ENCODE results near the gene REN.

REN gene

DNA sequence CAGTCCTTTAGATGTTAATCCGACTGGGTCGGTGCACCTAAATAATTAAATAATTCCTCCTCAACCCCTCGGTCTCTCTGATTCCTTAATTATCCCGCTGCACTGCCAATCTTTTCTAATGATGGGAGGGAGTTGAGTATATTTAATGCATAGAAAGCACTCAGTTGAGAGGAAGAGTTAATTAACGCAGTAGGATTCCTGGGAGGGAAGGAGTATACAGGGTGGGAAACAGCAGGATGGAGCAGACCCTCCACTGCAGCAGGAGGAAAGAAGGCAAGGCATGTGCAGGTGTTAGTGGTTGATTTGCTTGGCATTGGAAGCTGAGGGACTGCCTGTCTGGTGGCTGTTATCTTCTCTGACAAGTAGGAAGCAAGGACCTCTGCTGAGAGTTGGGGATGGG lies 9.9 kb upstream of the REN start:
- Histone ChIP-seq H4K91ac (ENCODE audit: low read length) (no peak overlapping the region), H2BK5ac (ENCODE audit: low read depth, low read length, poor library complexity, severe bottlenecking) (no peak overlapping the region), H3K14ac (ENCODE audit: low read length in 2 of 2) (no peak overlapping the region), H2BK120ac (ENCODE audit: low read depth, low read length) (no peak overlapping the region), H3K9ac (ENCODE audit: low read length) (no peak overlapping the region), H2BK15ac (ENCODE audit: low read depth, poor library complexity, severe bottlenecking) (no peak overlapping the region), H3K18ac (ENCODE audit: low read depth in 1 of 2, low read length in 2 of 2) (no peak overlapping the region), H3K9me3 (ENCODE audit: control insufficient read depth, low read length) (no peaks in the 10 kb centered on the region), H3K27ac (ENCODE audit: low read length, poor library complexity, severe bottlenecking) (no peak overlapping the region), H2BK12ac (ENCODE audit: low read length in 2 of 2) (no peak overlapping the region), H2AK5ac (ENCODE audit: low read length, severe bottlenecking) (no peak overlapping the region), H3K4me1 (ENCODE audit: control insufficient read depth, insufficient read depth, low read depth, low read length) (no peaks in the 10 kb centered on the region), H3K79me1 (replicated peaks; ENCODE audit: low read length, poor library complexity, severe bottlenecking) (no peaks in the 10 kb centered on the region), H3K27me3 (ENCODE audit: control insufficient read depth in 1 of 2, insufficient read depth in 1 of 2, low read length in 2 of 2) (peaks cover 60 to 62% of the 10 kb centered on the region in 2 experiments), H3K4me3 (ENCODE audit: insufficient read depth in 1 of 2, low read depth in 1 of 2, low read length in 2 of 2) (no peak overlapping the region), H4K8ac (ENCODE audit: low read length) (no peak overlapping the region), H2AFZ (ENCODE audit: low read depth, low read length) (no peak overlapping the region), H3K23ac (ENCODE audit: low read length in 2 of 2) (no peak overlapping the region), H3K4ac (ENCODE audit: low read depth in 1 of 2, low read length in 2 of 2) (no peak overlapping the region), H3K36me3 (ENCODE audit: control insufficient read depth in 1 of 2, insufficient read depth in 2 of 2, low read depth in 1 of 2, low read length in 2 of 2) (no peaks in the 10 kb centered on the region), H3K4me2 (ENCODE audit: low read length, poor library complexity, severe bottlenecking) (no peak overlapping the region)
- WGBS = 96% methylated on average over 2 of the region's 5 CpGs
- no peak for DNase-seq

DNA sequence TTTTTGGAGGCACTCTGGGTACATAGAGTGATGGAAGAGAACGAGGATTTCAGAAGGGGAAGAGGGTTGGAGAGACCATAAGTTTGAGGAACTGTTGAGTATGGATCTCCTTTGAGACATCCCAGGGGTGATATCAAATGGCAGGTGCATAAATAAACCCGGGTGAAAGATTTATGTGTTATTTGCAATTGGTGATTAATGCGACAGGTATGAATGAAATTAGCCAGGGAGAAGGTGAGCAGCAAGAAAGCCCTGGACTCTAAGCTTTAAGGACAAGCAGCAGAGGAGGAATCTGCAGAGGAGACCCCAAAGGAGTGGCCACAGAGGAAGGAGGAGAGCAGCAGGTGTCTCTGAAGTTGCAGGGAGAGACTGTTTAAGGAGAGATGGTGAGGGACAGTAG lies 8.8 kb upstream of the REN start:
- no peak overlapping the region for H2BK120ac ChIP-seq (ENCODE audit: low read depth, low read length)
- no peak overlapping the region for H3K4me2 ChIP-seq (ENCODE audit: low read length, poor library complexity, severe bottlenecking)
- H3K27me3 ChIP-seq (ENCODE audit: control insufficient read depth in 1 of 2, insufficient read depth in 1 of 2, low read length in 2 of 2) = peaks cover 51 to 52% of the 10 kb centered on the region in 2 experiments
- no peaks in the 10 kb centered on the region for H3K36me3 ChIP-seq (ENCODE audit: control insufficient read depth in 1 of 2, insufficient read depth in 2 of 2, low read depth in 1 of 2, low read length in 2 of 2)
- no peaks in the 10 kb centered on the region for H3K4me1 ChIP-seq (ENCODE audit: control insufficient read depth, insufficient read depth, low read depth, low read length)
- H2BK12ac ChIP-seq (ENCODE audit: low read length in 2 of 2) = no peak overlapping the region
- DNase-seq = no peak
- H3K4ac ChIP-seq (ENCODE audit: low read depth in 1 of 2, low read length in 2 of 2) = no peak overlapping the region
- no peak overlapping the region for H3K18ac ChIP-seq (ENCODE audit: low read depth in 1 of 2, low read length in 2 of 2)
- H2BK5ac ChIP-seq (ENCODE audit: low read depth, low read length, poor library complexity, severe bottlenecking) = no peak overlapping the region
- no peak overlapping the region for H3K14ac ChIP-seq (ENCODE audit: low read length in 2 of 2)
- WGBS = 78% methylated on average over 3 of the region's 3 CpGs
- H2BK15ac ChIP-seq (ENCODE audit: low read depth, poor library complexity, severe bottlenecking) = no peak overlapping the region
- no peak overlapping the region for H4K91ac ChIP-seq (ENCODE audit: low read length)
- no peaks in the 10 kb centered on the region for H3K79me1 ChIP-seq (replicated peaks; ENCODE audit: low read length, poor library complexity, severe bottlenecking)
- peaks cover 2% of the 10 kb centered on the region for H3K9me3 ChIP-seq (ENCODE audit: control insufficient read depth, low read length)
- H2AK5ac ChIP-seq (ENCODE audit: low read length, severe bottlenecking) = no peak overlapping the region
- no peak overlapping the region for H3K9ac ChIP-seq (ENCODE audit: low read length)
- no peak overlapping the region for H2AFZ ChIP-seq (ENCODE audit: low read depth, low read length)
- H3K23ac ChIP-seq (ENCODE audit: low read length in 2 of 2) = no peak overlapping the region
- H3K4me3 ChIP-seq (ENCODE audit: insufficient read depth in 1 of 2, low read depth in 1 of 2, low read length in 2 of 2) = no peak overlapping the region
- H4K8ac ChIP-seq (ENCODE audit: low read length) = no peak overlapping the region
- H3K27ac ChIP-seq (ENCODE audit: low read length, poor library complexity, severe bottlenecking) = no peak overlapping the region

DNA sequence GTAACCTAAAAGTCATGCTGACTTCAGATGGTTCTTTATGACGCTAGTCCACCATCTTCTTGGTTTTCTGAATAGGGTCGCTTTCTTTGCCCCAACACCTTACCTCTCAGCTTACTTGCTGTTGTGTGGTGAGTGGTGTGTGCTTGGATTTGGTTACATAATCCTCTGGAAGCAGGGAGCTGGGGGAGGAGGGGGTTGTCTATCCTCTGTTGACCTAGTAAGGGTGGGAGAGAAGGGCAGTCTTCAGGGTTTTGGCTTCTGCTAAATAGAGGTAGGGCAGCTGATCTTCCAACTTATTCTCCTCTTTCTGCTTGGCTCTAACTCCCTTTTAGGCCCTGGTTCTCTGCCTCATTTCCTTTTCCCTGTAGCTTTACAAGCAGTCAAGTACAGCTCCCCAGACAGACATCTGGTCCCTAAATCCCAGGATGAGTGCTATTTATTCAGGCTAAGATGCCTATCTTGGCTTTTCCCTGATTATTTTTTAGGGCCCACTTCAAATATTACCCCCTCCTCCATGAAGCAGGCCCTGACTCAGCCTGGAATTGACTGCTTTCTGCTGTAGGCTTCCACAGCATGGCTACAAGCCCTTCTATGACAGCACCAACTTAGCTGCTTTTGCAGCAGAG lies 6.4 kb upstream of the REN start:
- Histone ChIP-seq H3K9ac (ENCODE audit: low read length) (no peak overlapping the region), H3K4me3 (ENCODE audit: insufficient read depth in 1 of 2, low read depth in 1 of 2, low read length in 2 of 2) (no peak overlapping the region), H3K4me2 (ENCODE audit: low read length, poor library complexity, severe bottlenecking) (no peak overlapping the region), H2BK15ac (ENCODE audit: low read depth, poor library complexity, severe bottlenecking) (peak overlapping the region; percentile 6), H2AFZ (ENCODE audit: low read depth, low read length) (no peak overlapping the region), H4K8ac (ENCODE audit: low read length) (no peak overlapping the region), H2BK12ac (ENCODE audit: low read length in 2 of 2) (no peak overlapping the region), H2AK5ac (ENCODE audit: low read length, severe bottlenecking) (no peak overlapping the region), H2BK5ac (ENCODE audit: low read depth, low read length, poor library complexity, severe bottlenecking) (no peak overlapping the region), H3K4me1 (ENCODE audit: control insufficient read depth, insufficient read depth, low read depth, low read length) (no peaks in the 10 kb centered on the region), H3K36me3 (ENCODE audit: control insufficient read depth in 1 of 2, insufficient read depth in 2 of 2, low read depth in 1 of 2, low read length in 2 of 2) (no peaks in the 10 kb centered on the region), H4K91ac (ENCODE audit: low read length) (no peak overlapping the region), H3K79me1 (replicated peaks; ENCODE audit: low read length, poor library complexity, severe bottlenecking) (no peaks in the 10 kb centered on the region), H3K18ac (ENCODE audit: low read depth in 1 of 2, low read length in 2 of 2) (no peak overlapping the region), H3K27me3 (ENCODE audit: control insufficient read depth in 1 of 2, insufficient read depth in 1 of 2, low read length in 2 of 2) (peaks cover 29% of the 10 kb centered on the region in 2 experiments), H2BK120ac (ENCODE audit: low read depth, low read length) (no peak overlapping the region), H3K4ac (ENCODE audit: low read depth in 1 of 2, low read length in 2 of 2) (no peak overlapping the region), H3K27ac (ENCODE audit: low read length, poor library complexity, severe bottlenecking) (no peak overlapping the region), H3K14ac (ENCODE audit: low read length in 2 of 2) (no peak overlapping the region), H3K23ac (ENCODE audit: low read length in 2 of 2) (no peak overlapping the region), H3K9me3 (ENCODE audit: control insufficient read depth, low read length) (peaks cover 13% of the 10 kb centered on the region)
- WGBS = 80% methylated on average over 1 of the region's 2 CpGs
- no peak for DNase-seq

DNA sequence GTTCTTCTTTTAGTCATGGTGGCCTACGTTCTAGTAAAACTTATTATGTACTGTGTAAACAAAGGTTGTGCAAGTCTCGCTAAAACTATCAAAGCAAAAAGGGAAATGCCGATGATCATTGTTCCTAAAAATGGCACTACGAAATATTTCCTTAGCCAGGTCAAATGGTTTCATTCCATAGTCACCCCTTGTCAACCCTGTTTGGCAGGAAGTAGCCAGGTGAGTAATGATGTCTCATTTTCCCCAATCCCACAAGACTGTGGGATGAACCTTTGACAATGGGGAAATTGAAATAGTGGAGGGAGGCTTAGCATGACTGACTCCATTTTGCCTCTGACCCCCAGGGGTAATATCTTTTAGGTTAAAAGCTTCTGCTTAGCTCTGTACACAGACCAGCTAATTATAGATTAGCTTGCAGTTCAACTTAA lies 5.6 kb upstream of the REN start:
- Histone ChIP-seq H3K14ac (ENCODE audit: low read length in 2 of 2) (no peak overlapping the region), H3K4me1 (ENCODE audit: control insufficient read depth, insufficient read depth, low read depth, low read length) (no peaks in the 10 kb centered on the region), H2AK5ac (ENCODE audit: low read length, severe bottlenecking) (no peak overlapping the region), H3K9me3 (ENCODE audit: control insufficient read depth, low read length) (peaks cover 13% of the 10 kb centered on the region), H4K91ac (ENCODE audit: low read length) (no peak overlapping the region), H3K36me3 (ENCODE audit: control insufficient read depth in 1 of 2, insufficient read depth in 2 of 2, low read depth in 1 of 2, low read length in 2 of 2) (no peaks in the 10 kb centered on the region), H3K18ac (ENCODE audit: low read depth in 1 of 2, low read length in 2 of 2) (no peak overlapping the region), H2BK5ac (ENCODE audit: low read depth, low read length, poor library complexity, severe bottlenecking) (no peak overlapping the region), H3K79me1 (replicated peaks; ENCODE audit: low read length, poor library complexity, severe bottlenecking) (no peaks in the 10 kb centered on the region), H3K9ac (ENCODE audit: low read length) (no peak overlapping the region), H3K4ac (ENCODE audit: low read depth in 1 of 2, low read length in 2 of 2) (no peak overlapping the region), H3K4me2 (ENCODE audit: low read length, poor library complexity, severe bottlenecking) (no peak overlapping the region), H3K27ac (ENCODE audit: low read length, poor library complexity, severe bottlenecking) (no peak overlapping the region), H2BK120ac (ENCODE audit: low read depth, low read length) (no peak overlapping the region), H2AFZ (ENCODE audit: low read depth, low read length) (no peak overlapping the region), H3K4me3 (ENCODE audit: insufficient read depth in 1 of 2, low read depth in 1 of 2, low read length in 2 of 2) (no peak overlapping the region), H2BK15ac (ENCODE audit: low read depth, poor library complexity, severe bottlenecking) (no peak overlapping the region), H3K27me3 (ENCODE audit: control insufficient read depth in 1 of 2, insufficient read depth in 1 of 2, low read length in 2 of 2) (peaks cover 21 to 27% of the 10 kb centered on the region in 2 experiments), H4K8ac (ENCODE audit: low read length) (no peak overlapping the region), H3K23ac (ENCODE audit: low read length in 2 of 2) (no peak overlapping the region), H2BK12ac (ENCODE audit: low read length in 2 of 2) (no peak overlapping the region)
- 56% methylated on average over 4 of the region's 4 CpGs for WGBS
- DNase-seq = peak; percentile 11
